Neural cell (in vitro differentiated cells): ENCODE results near the gene FNBP1L. TPM values are rescaled to one million over a fixed set of nuclear protein-coding genes. Genes with fewer than 3 reads are reported as not detected.

ENCODE experiments used
- H2AFZ ChIP-seq: fragments of 200-600, 300-800 bp; sonication (generic), shearing (Covaris generic); 2 replicates; pipeline ENCODE4 v1.6.0; 2014; ENCODE audit warnings: low read depth, mild to moderate bottlenecking, antibody characterized with exemption, low read length, moderate library complexity
- H3F3A ChIP-seq: fragments of 200-600 bp; shearing (Covaris generic); 2 replicates; pipeline ENCODE4 v1.6.1; 2016; ENCODE audit warnings: mild to moderate bottlenecking, moderate library complexity, mixed read lengths, antibody characterized with exemption, low read length; ENCODE audit not compliant: insufficient read depth, poor library complexity, severe bottlenecking
- H3K27ac ChIP-seq: fragments of 200-600, 300-800 bp; sonication (generic), shearing (Covaris generic); 2 replicates; pipeline ENCODE4 v1.5.1; 2014; ENCODE audit warnings: mild to moderate bottlenecking, low read length, moderate library complexity
- H3K27me3 ChIP-seq: fragments of 300-800, 200-600 bp; sonication (generic), shearing (Covaris generic); 2 replicates; pipeline ENCODE4 v1.6.0; 2014; ENCODE audit warnings: mild to moderate bottlenecking, low read depth, low read length, moderate library complexity; ENCODE audit not compliant: insufficient read depth
- H3K36me3 ChIP-seq: fragments of 300-800, 200-600 bp; sonication (generic), shearing (Covaris generic); 2 replicates; pipeline ENCODE4 v1.5.1; 2014; ENCODE audit warnings: mild to moderate bottlenecking, antibody characterized with exemption, low read length, moderate library complexity; ENCODE audit not compliant: insufficient read depth
- H3K4me2 ChIP-seq: fragments of 300-800, 200-600 bp; sonication (generic), shearing (Covaris generic); 2 replicates; pipeline ENCODE4 v1.6.0; 2014; ENCODE audit warnings: mild to moderate bottlenecking, low read length
- H3K4me3 ChIP-seq: fragments of 300-800, 200-600 bp; sonication (generic), shearing (Covaris generic); 2 replicates; pipeline ENCODE4 v1.5.1; 2014; ENCODE audit warnings: mild to moderate bottlenecking, low read length, moderate library complexity
- H3K79me2 ChIP-seq: fragments of 200-600 bp; shearing (Covaris generic); replicated peaks from 2 replicates; pipeline ENCODE4 v1.6.0; 2014; ENCODE audit warnings: mild to moderate bottlenecking, low read length, moderate library complexity; ENCODE audit not compliant: insufficient read depth
- H3K9ac ChIP-seq: fragments of 300-800, 200-600 bp; sonication (generic), shearing (Covaris generic); 2 replicates; pipeline ENCODE4 v1.6.1; 2016; ENCODE audit warnings: mild to moderate bottlenecking, low read length, mixed read lengths
- H3K9me2 ChIP-seq: fragments of 200-600 bp; shearing (Covaris generic); 2 replicates; pipeline ENCODE4 v1.6.1; 2016; ENCODE audit warnings: mild to moderate bottlenecking, low read length, mixed read lengths; ENCODE audit not compliant: insufficient read depth
- H3K9me3 ChIP-seq: fragments of 200-600, 300-800 bp; sonication (generic), shearing (Covaris generic); 2 replicates; pipeline ENCODE4 v1.6.1; 2016; ENCODE audit warnings: mild to moderate bottlenecking, mixed run types, low read length, moderate library complexity, mixed read lengths
- H4K20me1 ChIP-seq: fragments of 200-600 bp; shearing (Covaris generic); 2 replicates; pipeline ENCODE4 v1.6.1; 2016; ENCODE audit warnings: mild to moderate bottlenecking, mixed run types; ENCODE audit not compliant: insufficient read depth
- EP300 ChIP-seq: fragments of 450-650 bp; conservative IDR thresholded peaks from 2 replicates; pipeline ENCODE4 v1.6.1; 2014; ENCODE audit warnings: antibody characterized with exemption, mild to moderate bottlenecking, moderate library complexity; ENCODE audit not compliant: poor library complexity, severe bottlenecking
- EZH2 ChIP-seq: fragments of 200-600, 300-800 bp; shearing (Covaris generic), sonication (generic); IDR thresholded peaks from 2 replicates; pipeline ENCODE4 v1.6.1; 2014; ENCODE audit warnings: antibody characterized with exemption, low read length, borderline replicate concordance, mild to moderate bottlenecking; ENCODE audit not compliant: insufficient read depth, poor library complexity, severe bottlenecking
- MXI1 ChIP-seq: fragments of 450-650 bp; conservative IDR thresholded peaks from 2 replicates; pipeline ENCODE4 v1.6.1; 2014; ENCODE audit warnings: antibody characterized with exemption, mild to moderate bottlenecking; ENCODE audit not compliant: poor library complexity, severe bottlenecking
- POLR2AphosphoS5 ChIP-seq: IDR thresholded peaks from 2 replicates; pipeline ENCODE4 v1.6.1; 2012
- RAD21 ChIP-seq: fragments of 450-650 bp; conservative IDR thresholded peaks from 2 replicates; pipeline ENCODE4 v1.6.1; 2014; ENCODE audit warnings: antibody characterized with exemption, mild to moderate bottlenecking, moderate library complexity
- REST ChIP-seq: IDR thresholded peaks from 2 replicates; pipeline ENCODE4 v1.6.1; 2012; ENCODE audit warnings: borderline replicate concordance
- SMC3 ChIP-seq: fragments of 450-650 bp; conservative IDR thresholded peaks from 2 replicates; pipeline ENCODE4 v1.6.1; 2014; ENCODE audit warnings: antibody characterized with exemption, mild to moderate bottlenecking, moderate library complexity; ENCODE audit not compliant: poor library complexity
- TAF1 ChIP-seq: IDR thresholded peaks from 2 replicates; pipeline ENCODE4 v1.6.1; 2012; ENCODE audit warnings: low read depth
- polyA plus RNA-seq: library from polyadenylated mRNA; depleted of rRNA; stranded (reverse); fragments of >200 nt; gene quantifications from 2 replicates; pipeline ENCODE4 v1.2.3, GENCODE V29; 2014
- TF ChIP-seq, protein P1 (sequence below): fragments of 450-650 bp; IDR thresholded peaks from 2 replicates; pipeline ENCODE4 v1.5.1; 2014; ENCODE audit warnings: antibody characterized with exemption, mild to moderate bottlenecking, moderate library complexity; ENCODE audit not compliant: poor library complexity, severe bottlenecking

The FNBP1L gene
- polyA plus RNA-seq, 1 donor from 2014 or later = 1,044 TPM

DNA sequence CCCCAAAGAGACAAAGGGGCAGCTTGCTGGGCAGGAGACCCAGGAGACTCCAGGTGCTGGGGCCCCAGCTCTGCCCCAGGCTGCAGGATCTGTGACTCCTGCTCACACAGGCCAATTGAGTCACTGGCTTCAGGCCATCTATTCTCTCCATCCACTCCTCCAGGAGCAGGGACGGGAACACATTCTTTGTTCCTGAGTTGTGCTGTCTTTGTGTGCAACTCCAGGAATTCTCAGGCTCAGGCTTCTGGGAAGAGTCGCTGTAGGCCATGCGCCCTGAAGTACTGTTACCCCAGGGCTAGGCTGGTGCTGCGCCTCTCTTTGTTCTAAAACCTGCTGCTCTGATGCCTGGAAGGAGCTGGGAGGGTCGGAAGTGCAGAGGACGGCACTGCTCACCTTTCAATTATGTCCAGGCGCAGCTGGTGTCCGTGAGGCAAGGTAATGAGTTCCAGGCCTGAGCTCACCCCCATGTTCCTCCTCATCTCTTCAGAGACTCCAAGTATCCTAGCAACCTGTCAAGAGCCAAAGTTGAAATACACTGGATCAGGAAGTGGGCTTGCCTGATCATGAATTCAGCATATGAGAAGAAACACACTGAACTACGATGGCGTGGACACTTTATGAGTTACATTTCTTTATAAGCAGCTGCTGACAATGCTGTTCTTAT, 127.8 kb downstream of the FNBP1L start:
- Histone ChIP-seq H3K4me3 (peak overlapping the region; percentile 10), H3K9ac (no peak overlapping the region), H3K9me2 (no peaks in the 10 kb centered on the region), H3F3A (no peaks in the 10 kb centered on the region), H4K20me1 (no peaks in the 10 kb centered on the region), H2AFZ (no peak overlapping the region), H3K36me3 (no peaks in the 10 kb centered on the region), H3K27me3 (no peaks in the 10 kb centered on the region), H3K4me2 (no peak overlapping the region), H3K79me2 (no peaks in the 10 kb centered on the region), H3K27ac (peak overlapping the region; percentile 34), H3K9me3 (no peaks in the 10 kb centered on the region)
- TF ChIP-seq RAD21 = no peak
- TF ChIP-seq, protein P1, sequence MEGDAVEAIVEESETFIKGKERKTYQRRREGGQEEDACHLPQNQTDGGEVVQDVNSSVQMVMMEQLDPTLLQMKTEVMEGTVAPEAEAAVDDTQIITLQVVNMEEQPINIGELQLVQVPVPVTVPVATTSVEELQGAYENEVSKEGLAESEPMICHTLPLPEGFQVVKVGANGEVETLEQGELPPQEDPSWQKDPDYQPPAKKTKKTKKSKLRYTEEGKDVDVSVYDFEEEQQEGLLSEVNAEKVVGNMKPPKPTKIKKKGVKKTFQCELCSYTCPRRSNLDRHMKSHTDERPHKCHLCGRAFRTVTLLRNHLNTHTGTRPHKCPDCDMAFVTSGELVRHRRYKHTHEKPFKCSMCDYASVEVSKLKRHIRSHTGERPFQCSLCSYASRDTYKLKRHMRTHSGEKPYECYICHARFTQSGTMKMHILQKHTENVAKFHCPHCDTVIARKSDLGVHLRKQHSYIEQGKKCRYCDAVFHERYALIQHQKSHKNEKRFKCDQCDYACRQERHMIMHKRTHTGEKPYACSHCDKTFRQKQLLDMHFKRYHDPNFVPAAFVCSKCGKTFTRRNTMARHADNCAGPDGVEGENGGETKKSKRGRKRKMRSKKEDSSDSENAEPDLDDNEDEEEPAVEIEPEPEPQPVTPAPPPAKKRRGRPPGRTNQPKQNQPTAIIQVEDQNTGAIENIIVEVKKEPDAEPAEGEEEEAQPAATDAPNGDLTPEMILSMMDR = no peak
- no peak for TF ChIP-seq TAF1
- TF ChIP-seq REST = no peak
- no peak for TF ChIP-seq EP300
- TF ChIP-seq POLR2AphosphoS5 = no peak
- no peak for TF ChIP-seq SMC3
- TF ChIP-seq MXI1 = no peak
- no peak for TF ChIP-seq EZH2

- Histone ChIP-seq H3K79me2 (no peaks in the 10 kb centered on the region), H3K36me3 (no peaks in the 10 kb centered on the region)
Observed at GRCh38 chr1:93576346-93576745, 128.4 kb downstream of the FNBP1L start.

More at GRCh38 chr1:93576346-93576745, 128.4 kb downstream of the FNBP1L start:
- H3K9me2 ChIP-seq = no peaks in the 10 kb centered on the region
- H3K27ac ChIP-seq = peak overlapping the region; percentile 5
- H4K20me1 ChIP-seq = no peaks in the 10 kb centered on the region
- no peaks in the 10 kb centered on the region for H3K27me3 ChIP-seq
- no peaks in the 10 kb centered on the region for H3F3A ChIP-seq
- H3K4me2 ChIP-seq = no peak overlapping the region
- H3K4me3 ChIP-seq = no peak overlapping the region
- H2AFZ ChIP-seq = no peak overlapping the region
- H3K9me3 ChIP-seq = no peaks in the 10 kb centered on the region
- no peak overlapping the region for H3K9ac ChIP-seq
- TF ChIP-seq POLR2AphosphoS5 (peak; percentile 16), RAD21 (no peak)
